GM12891 (cell line): Measurements from ENCODE around the gene C2CD5.
"Not testable (repeated sequence)": the region's sequence is repeated elsewhere in the genome, so short reads cannot be mapped to it uniquely, and the experiment has no call there.

ENCODE experiments used
- POLR2A ChIP-seq: IDR thresholded peaks from 2 replicates; pipeline ENCODE4 v1.6.1; 2011; ENCODE audit warnings: low read depth, low read length, control low read depth
- POU2F2 ChIP-seq: IDR thresholded peaks from 2 replicates; pipeline ENCODE4 v1.6.1; 2011; ENCODE audit warnings: low read depth, mild to moderate bottlenecking, control low read depth, low read length, moderate library complexity

- not testable (repeated sequence) for TF ChIP-seq POU2F2, POLR2A
Observed at GRCh38 chr12:22554750-22555149, 10.4 kb upstream of the C2CD5 start.
